HepG2 (cell line): ENCODE results near the gene SLC25A46. TPM values are rescaled to one million over a fixed set of nuclear protein-coding genes. Genes with fewer than 3 reads are reported as not detected.

Source experiments
- ATAC-seq: fragments of 200-7000 bp; cut with Tn5 transposase; 3 replicates; pipeline ENCODE4 v1.9.1; 2020; ENCODE audit warnings: mild to moderate bottlenecking, moderate library complexity
- BruUV-seq: library from RNA; stranded (reverse); fragments of 400-500 nt; replicated peaks from 2 replicates; lab custom pipeline; 2021; lab: Mats Ljungman, UMichigan
- CTCF ChIA-PET: fragments of 300-600 bp; formaldehyde crosslinking; extraction: SDS; loops from one replicate; lab custom pipeline; 2021; ENCODE audit warnings: low total read pairs, inconsistent platforms, low intra/inter-chr PET ratio; lab: Yijun Ruan, JAX
- POLR2A ChIA-PET: fragments of 350-600 bp; sonication (Branson Sonifier 250); formaldehyde crosslinking; loops from one replicate; lab custom pipeline; 2020; ENCODE audit warnings: antibody characterized with exemption, inconsistent platforms; lab: Yijun Ruan, JAX
- DNase-seq: peaks from one replicate; pipeline ENCODE4 v3.0.0-alpha.2; 2015; ENCODE audit warnings: low spot score
- FAIRE-seq: peaks from 3 replicates; lab custom pipeline; 2011; peaks lifted over from hg19 to GRCh38; lab: Jason Lieb, UNC
- H2AFZ ChIP-seq: one replicate; pipeline ENCODE4 v1.6.1; 2011; ENCODE audit warnings: low read length, inconsistent platforms
- H3K27ac ChIP-seq: fragments of 300-600 bp; 3 replicates; pipeline ENCODE4 v1.8.0; 2011; ENCODE audit warnings: mixed run types, mild to moderate bottlenecking, mixed read lengths, low read length, inconsistent platforms; ENCODE audit not compliant: insufficient read depth; ENCODE audit errors: extremely low read length
- H3K27me3 ChIP-seq, 2 experiments: fragments of 200-600 bp in 1 of 2; 2 replicates in 1 of 2; 3 replicates in 1 of 2; pipeline versions ENCODE4 v1.6.0 to v1.8.0; 2011; ENCODE audit warnings: low read length in 2 of 2, mild to moderate bottlenecking in 2 of 2, moderate library complexity in 2 of 2, inconsistent platforms in 1 of 2; ENCODE audit not compliant: insufficient read depth in 2 of 2, control insufficient read depth in 1 of 2
- H3K36me3 ChIP-seq, 2 experiments: fragments of 200-600 bp in 1 of 2; replicated peaks in 1 of 2; 2 replicates in 1 of 2; 3 replicates in 1 of 2; pipeline versions ENCODE4 v1.5.1 to v1.8.0; 2011; ENCODE audit warnings: low read length in 2 of 2, inconsistent platforms in 1 of 2; ENCODE audit not compliant: insufficient read depth in 2 of 2, control insufficient read depth in 1 of 2
- H3K4me1 ChIP-seq: 2 replicates; pipeline ENCODE4 v1.5.1; 2012; ENCODE audit warnings: low read length, inconsistent platforms; ENCODE audit not compliant: insufficient read depth
- H3K4me2 ChIP-seq: 2 replicates; pipeline ENCODE4 v1.6.0; 2011; ENCODE audit warnings: low read depth, low read length, inconsistent platforms
- H3K4me3 ChIP-seq, 3 experiments: fragments of 200-600 bp in 1 of 3; sonication (generic), shearing (Covaris generic) in 1 of 3; replicated peaks in 1 of 3; 2 replicates each; pipeline ENCODE4 v1.5.1; 2011 to 2016; ENCODE audit warnings: low read length in 3 of 3, inconsistent platforms in 2 of 3, low read depth in 2 of 3, mild to moderate bottlenecking in 2 of 3, control low read depth in 1 of 3, mixed read lengths in 1 of 3; ENCODE audit not compliant: insufficient read depth in 1 of 3
- H3K79me2 ChIP-seq: one replicate; pipeline ENCODE4 v1.6.1; 2011; ENCODE audit warnings: low read length, inconsistent platforms; ENCODE audit not compliant: insufficient read depth
- H3K9ac ChIP-seq: 2 replicates; pipeline ENCODE4 v1.6.0; 2011; ENCODE audit warnings: mild to moderate bottlenecking, low read depth, low read length, inconsistent platforms; ENCODE audit not compliant: insufficient read depth
- H3K9me3 ChIP-seq: 2 replicates; pipeline ENCODE4 v1.5.1; 2012; ENCODE audit warnings: mild to moderate bottlenecking, low read length
- H4K20me1 ChIP-seq: 2 replicates; pipeline ENCODE4 v1.6.0; 2011; ENCODE audit warnings: inconsistent platforms, mild to moderate bottlenecking, low read length, moderate library complexity; ENCODE audit not compliant: insufficient read depth
- ARID2 ChIP-seq: sonication (generic); formaldehyde crosslinking; IDR thresholded peaks from 2 replicates; pipeline ENCODE4 v1.8.1; 2022; ENCODE audit warnings: mild to moderate bottlenecking, missing genetic modification reagents, borderline replicate concordance
- ATF7-NPFF ChIP-seq: sonication (generic); formaldehyde crosslinking; IDR thresholded peaks from 2 replicates; pipeline ENCODE4 v1.8.1; 2023; ENCODE audit warnings: mild to moderate bottlenecking, low read depth, missing genetic modification reagents, moderate library complexity
- CSRNP1 ChIP-seq: sonication (generic); formaldehyde crosslinking; IDR thresholded peaks from 2 replicates; pipeline ENCODE4 v1.8.1; 2023; ENCODE audit warnings: mild to moderate bottlenecking, missing genetic modification reagents
- HDAC2 ChIP-seq: sonication (generic); formaldehyde crosslinking; IDR thresholded peaks from 2 replicates; pipeline ENCODE4 v1.4.0; 2020; ENCODE audit warnings: missing genetic modification reagents
- KDM4B ChIP-seq: sonication (generic); formaldehyde crosslinking; IDR thresholded peaks from 2 replicates; pipeline ENCODE4 v1.4.0; 2020; ENCODE audit warnings: missing genetic modification reagents
- MBD4 ChIP-seq: IDR thresholded peaks from 2 replicates; pipeline ENCODE4 v1.6.1; 2012; ENCODE audit warnings: low read length, inconsistent platforms, borderline replicate concordance
- NPAS2 ChIP-seq: sonication (generic); formaldehyde crosslinking; IDR thresholded peaks from 2 replicates; pipeline ENCODE4 v1.8.0; 2022; ENCODE audit warnings: mild to moderate bottlenecking, missing genetic modification reagents, borderline replicate concordance
- PAF1 ChIP-seq: IDR thresholded peaks from 2 replicates; pipeline ENCODE4 v1.6.1; 2016; ENCODE audit warnings: missing genetic modification reagents, missing compliant biosample characterization
- PATZ1 ChIP-seq: sonication (generic); formaldehyde crosslinking; IDR thresholded peaks from 2 replicates; pipeline ENCODE4 v1.4.0; 2020; ENCODE audit warnings: missing genetic modification reagents
- PLRG1 ChIP-seq: fragments of 450-650 bp; conservative IDR thresholded peaks from 2 replicates; pipeline ENCODE4 v1.6.1; 2016
- SIN3B ChIP-seq: fragments of 150-350 bp; IDR thresholded peaks from 2 replicates; pipeline ENCODE4 v1.6.1; 2014; ENCODE audit warnings: low read length
- WIZ ChIP-seq: sonication (generic); formaldehyde crosslinking; IDR thresholded peaks from 2 replicates; pipeline ENCODE4 v1.5.1; 2020; ENCODE audit warnings: mild to moderate bottlenecking, missing genetic modification reagents
- ZNF232 ChIP-seq: sonication (generic); formaldehyde crosslinking; IDR thresholded peaks from 2 replicates; pipeline ENCODE4 v1.4.0; 2020; ENCODE audit warnings: missing genetic modification reagents, borderline replicate concordance
- ZNF292 ChIP-seq: sonication (generic); formaldehyde crosslinking; IDR thresholded peaks from 2 replicates; pipeline ENCODE4 v1.8.1; 2022; ENCODE audit warnings: mild to moderate bottlenecking, low read depth, missing genetic modification reagents, borderline replicate concordance
- ZNF670 ChIP-seq: sonication (generic); formaldehyde crosslinking; IDR thresholded peaks from 2 replicates; pipeline ENCODE4 v1.8.0; 2022; ENCODE audit warnings: mild to moderate bottlenecking, missing genetic modification reagents, borderline replicate concordance
- WGBS: methylation state at CpG from one replicate; pipeline ENCODE4 v1.1.6; 2017; ENCODE audit warnings: low lambda C conversion rate; 5-methylcytosine and 5-hydroxymethylcytosine counted together
- in situ Hi-C: cut with HindIII; loops from 2 replicates; pipeline ENCODE4 v1.10.0; 2017; ENCODE audit warnings: low pct_unique_long_range_greater_than_20kb; ENCODE audit not compliant: extremely low pct_ligation_motif_present
- intact Hi-C: fragments of 100-400 bp; cut with micrococcal nuclease; formaldehyde crosslinking; loops from one replicate; pipeline ENCODE4 v1.10.0; 2022; ENCODE audit not compliant: unreplicated experiment
- polyA plus RNA-seq, 8 experiments: library from polyadenylated mRNA; depleted of rRNA in 3 of 8; stranded (reverse) in 7 of 8; unstranded in 1 of 8; fragments of >200 nt; fragmentation: Illumina TruSeq in 4 of 8; extraction: Trizol in 4 of 8; gene quantifications; 2 replicates each; pipeline versions ENCODE4 v1.2.1 to v1.2.3, GENCODE V29; 2011 to 2016; ENCODE audit warnings: low read depth in 4 of 8, missing spikeins in 1 of 8, mixed read lengths in 1 of 8; ENCODE audit not compliant: insufficient read depth in 1 of 8
- total RNA-seq, 5 experiments: library from RNA; depleted of rRNA; stranded (reverse); fragments of >200 nt; fragmentation: Illumina TruSeq; extraction: Trizol; gene quantifications; 2 replicates each; pipeline ENCODE4 v1.2.3, GENCODE V29; 2016; ENCODE audit warnings: low read depth in 1 of 5
- TF ChIP-seq, protein P1 (sequence below), 2 experiments: IDR thresholded peaks; 2 replicates each; pipeline ENCODE4 v1.6.1; 2011 to 2012; ENCODE audit warnings: low read length in 2 of 2, borderline replicate concordance in 1 of 2, low read depth in 1 of 2, mild to moderate bottlenecking in 1 of 2, moderate library complexity in 1 of 2
- TF ChIP-seq, protein P2 (sequence below): sonication (generic); formaldehyde crosslinking; IDR thresholded peaks from 2 replicates; pipeline ENCODE4 v1.5.0; 2020; ENCODE audit warnings: missing genetic modification reagents, mild to moderate bottlenecking, borderline replicate concordance

Gene SLC25A46
- total and polyA plus RNA-seq, 2 of the 13 experiments (the other 11 are each of a cell fraction or from before 2014, with no cell fraction given): 14.2 to 34.6 TPM

- CTCF ChIA-PET: no interaction called here
- BruUV-seq: no TSS peak
- Histone ChIP-seq H3K4me1 (no peaks in the 10 kb centered on the region), H2AFZ (no peak overlapping the region), H3K36me3 (no peaks in the 10 kb centered on the region), H3K27ac (no peak overlapping the region), H3K27me3 (no peaks in the 10 kb centered on the region; a peak in 1 of 5 replicates), H3K79me2 (no peaks in the 10 kb centered on the region), H3K9ac (no peak overlapping the region), H4K20me1 (no peaks in the 10 kb centered on the region), H3K4me2 (no peak overlapping the region), H3K9me3 (no peaks in the 10 kb centered on the region), H3K4me3 (no peak overlapping the region)
- WGBS: 0% methylated on average over 3 of the region's 3 CpGs
- no peak for DNase-seq
- POLR2A ChIA-PET: no interaction called here
- no peak for FAIRE-seq
- in situ Hi-C loops (no loop called here), intact Hi-C loops (no loop called here)
- ATAC-seq: no peak
- TF ChIP-seq PAF1 (CRISPR knock-in tag) (no peak), SIN3B (no peak), ARID2 (CRISPR knock-in tag) (no peak), ZNF292 (CRISPR knock-in tag) (no peak), PATZ1 (CRISPR knock-in tag) (no peak), WIZ (no peak), CSRNP1 (CRISPR knock-in tag) (no peak), NPAS2 (no peak), PLRG1 (no peak), HDAC2 (CRISPR knock-in tag) (no peak), ZNF232 (CRISPR knock-in tag) (no peak), ZNF670 (CRISPR knock-in tag) (no peak), ATF7-NPFF (CRISPR knock-in tag) (no peak), MBD4 (no peak), KDM4B (no peak)
- TF ChIP-seq, protein P1, sequence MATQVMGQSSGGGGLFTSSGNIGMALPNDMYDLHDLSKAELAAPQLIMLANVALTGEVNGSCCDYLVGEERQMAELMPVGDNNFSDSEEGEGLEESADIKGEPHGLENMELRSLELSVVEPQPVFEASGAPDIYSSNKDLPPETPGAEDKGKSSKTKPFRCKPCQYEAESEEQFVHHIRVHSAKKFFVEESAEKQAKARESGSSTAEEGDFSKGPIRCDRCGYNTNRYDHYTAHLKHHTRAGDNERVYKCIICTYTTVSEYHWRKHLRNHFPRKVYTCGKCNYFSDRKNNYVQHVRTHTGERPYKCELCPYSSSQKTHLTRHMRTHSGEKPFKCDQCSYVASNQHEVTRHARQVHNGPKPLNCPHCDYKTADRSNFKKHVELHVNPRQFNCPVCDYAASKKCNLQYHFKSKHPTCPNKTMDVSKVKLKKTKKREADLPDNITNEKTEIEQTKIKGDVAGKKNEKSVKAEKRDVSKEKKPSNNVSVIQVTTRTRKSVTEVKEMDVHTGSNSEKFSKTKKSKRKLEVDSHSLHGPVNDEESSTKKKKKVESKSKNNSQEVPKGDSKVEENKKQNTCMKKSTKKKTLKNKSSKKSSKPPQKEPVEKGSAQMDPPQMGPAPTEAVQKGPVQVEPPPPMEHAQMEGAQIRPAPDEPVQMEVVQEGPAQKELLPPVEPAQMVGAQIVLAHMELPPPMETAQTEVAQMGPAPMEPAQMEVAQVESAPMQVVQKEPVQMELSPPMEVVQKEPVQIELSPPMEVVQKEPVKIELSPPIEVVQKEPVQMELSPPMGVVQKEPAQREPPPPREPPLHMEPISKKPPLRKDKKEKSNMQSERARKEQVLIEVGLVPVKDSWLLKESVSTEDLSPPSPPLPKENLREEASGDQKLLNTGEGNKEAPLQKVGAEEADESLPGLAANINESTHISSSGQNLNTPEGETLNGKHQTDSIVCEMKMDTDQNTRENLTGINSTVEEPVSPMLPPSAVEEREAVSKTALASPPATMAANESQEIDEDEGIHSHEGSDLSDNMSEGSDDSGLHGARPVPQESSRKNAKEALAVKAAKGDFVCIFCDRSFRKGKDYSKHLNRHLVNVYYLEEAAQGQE (IDR thresholded peaks at IDR 0.05; ENCODE audit: borderline replicate concordance in 1 of 2, low read depth in 1 of 2, low read length in 2 of 2): no peak
- TF ChIP-seq, protein P2, sequence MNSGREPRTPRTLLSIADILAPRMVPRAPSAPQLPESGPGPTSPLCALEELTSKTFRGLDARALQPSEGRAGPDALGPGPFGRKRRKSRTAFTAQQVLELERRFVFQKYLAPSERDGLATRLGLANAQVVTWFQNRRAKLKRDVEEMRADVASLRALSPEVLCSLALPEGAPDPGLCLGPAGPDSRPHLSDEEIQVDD (CRISPR knock-in tag): no peak
These were observed 31.5 kb upstream of the SLC25A46 start for GRCh38 chr5:110707260-110707844.
